GM06990 (cell line): ENCODE results near the gene ONECUT1.

ENCODE experiments used
- DNase-seq: peaks from one replicate; pipeline ENCODE4 v3.0.0-alpha.2; 2011; ENCODE audit not compliant: insufficient read length; ENCODE audit errors: extremely low read depth
- H3K27me3 ChIP-seq: replicated peaks from 2 replicates; pipeline ENCODE4 v1.6.0; 2011; ENCODE audit warnings: low read length; ENCODE audit not compliant: control insufficient read depth, insufficient read depth
- H3K36me3 ChIP-seq: 2 replicates; pipeline ENCODE4 v1.5.1; 2011; ENCODE audit warnings: low read length; ENCODE audit not compliant: control insufficient read depth, insufficient read depth
- H3K4me3 ChIP-seq: replicated peaks from 2 replicates; pipeline ENCODE4 v1.5.1; 2011; ENCODE audit warnings: low read depth, mild to moderate bottlenecking, control low read depth, low read length
- CTCF ChIP-seq: IDR thresholded peaks from 2 replicates; pipeline ENCODE4 v1.5.1; 2011; ENCODE audit warnings: low read length, control low read depth, mild to moderate bottlenecking, inconsistent platforms; ENCODE audit not compliant: insufficient read depth, poor library complexity, severe bottlenecking

The ONECUT1 gene

GRCh38 chr15:52710050-52710707, 80.0 kb downstream of the ONECUT1 start:
- H3K4me3 ChIP-seq, result no peak overlapping the region
- no peaks in the 10 kb centered on the region for H3K27me3 ChIP-seq
- DNase-seq, result peak; percentile 14
- no peak for TF ChIP-seq CTCF
- H3K36me3 ChIP-seq, result no peaks in the 10 kb centered on the region

GRCh38 chr15:52709187-52709981, 80.8 kb downstream of the ONECUT1 start:
- peak; percentile 10 for DNase-seq
- no peak for TF ChIP-seq CTCF
- H3K4me3 ChIP-seq, result peak overlapping the region; percentile 24; the same call in 1 of the 2 replicates
- H3K27me3 ChIP-seq, result no peaks in the 10 kb centered on the region
- no peaks in the 10 kb centered on the region for H3K36me3 ChIP-seq
